ENCODE results near the gene LAMB1.

Gene LAMB1

DNA sequence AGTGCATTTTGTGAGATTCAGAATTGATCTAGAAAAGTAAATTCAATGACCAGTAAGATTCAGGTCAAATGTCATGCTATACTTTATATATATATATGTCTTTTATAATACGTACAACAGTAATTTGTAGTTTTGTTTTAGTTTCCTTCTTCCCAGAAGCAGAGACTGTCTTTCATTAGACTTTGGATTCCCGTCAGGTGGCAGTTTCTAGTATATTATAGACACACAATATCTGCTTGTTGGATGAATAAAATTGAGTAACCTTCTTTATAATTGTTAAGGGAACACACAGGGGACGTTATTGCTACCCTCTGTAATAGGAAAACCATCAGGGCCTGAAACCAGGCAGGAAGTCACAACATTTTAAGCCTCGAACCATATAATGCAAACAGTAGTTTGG lies 5.3 kb upstream of the LAMB1 start:
- Histone ChIP-seq H3K36me3 (replicated peaks; ENCODE audit: low read depth, low read length) (no peaks in the 10 kb centered on the region), H4K20me1 (ENCODE audit: insufficient read depth, low read length) (no peaks in the 10 kb centered on the region), H3K4me1 (ENCODE audit: low read length) (peaks cover 14% of the 10 kb centered on the region), H3K79me2 (ENCODE audit: low read length) (no peaks in the 10 kb centered on the region), H3K9me3 (ENCODE audit: insufficient read depth, low read length) (no peaks in the 10 kb centered on the region), H3K27ac (ENCODE audit: low read length) (no peak overlapping the region), H2AFZ (ENCODE audit: low read depth, low read length) (no peak overlapping the region), H3K9ac (ENCODE audit: low read length) (no peak overlapping the region), H3K4me3 (ENCODE audit: low read length) (no peak overlapping the region), H3K27me3 (ENCODE audit: low read depth, low read length) (no peaks in the 10 kb centered on the region), H3K4me2 (ENCODE audit: low read length) (no peak overlapping the region)
- TF ChIP-seq EZH2phosphoT487 (IDR thresholded peaks at IDR 0.05; ENCODE audit: low read depth): no peak
- TF ChIP-seq, protein P1, sequence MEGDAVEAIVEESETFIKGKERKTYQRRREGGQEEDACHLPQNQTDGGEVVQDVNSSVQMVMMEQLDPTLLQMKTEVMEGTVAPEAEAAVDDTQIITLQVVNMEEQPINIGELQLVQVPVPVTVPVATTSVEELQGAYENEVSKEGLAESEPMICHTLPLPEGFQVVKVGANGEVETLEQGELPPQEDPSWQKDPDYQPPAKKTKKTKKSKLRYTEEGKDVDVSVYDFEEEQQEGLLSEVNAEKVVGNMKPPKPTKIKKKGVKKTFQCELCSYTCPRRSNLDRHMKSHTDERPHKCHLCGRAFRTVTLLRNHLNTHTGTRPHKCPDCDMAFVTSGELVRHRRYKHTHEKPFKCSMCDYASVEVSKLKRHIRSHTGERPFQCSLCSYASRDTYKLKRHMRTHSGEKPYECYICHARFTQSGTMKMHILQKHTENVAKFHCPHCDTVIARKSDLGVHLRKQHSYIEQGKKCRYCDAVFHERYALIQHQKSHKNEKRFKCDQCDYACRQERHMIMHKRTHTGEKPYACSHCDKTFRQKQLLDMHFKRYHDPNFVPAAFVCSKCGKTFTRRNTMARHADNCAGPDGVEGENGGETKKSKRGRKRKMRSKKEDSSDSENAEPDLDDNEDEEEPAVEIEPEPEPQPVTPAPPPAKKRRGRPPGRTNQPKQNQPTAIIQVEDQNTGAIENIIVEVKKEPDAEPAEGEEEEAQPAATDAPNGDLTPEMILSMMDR (IDR thresholded peaks at IDR 0.05; ENCODE audit: low read depth, low read length): no peak

DNA sequence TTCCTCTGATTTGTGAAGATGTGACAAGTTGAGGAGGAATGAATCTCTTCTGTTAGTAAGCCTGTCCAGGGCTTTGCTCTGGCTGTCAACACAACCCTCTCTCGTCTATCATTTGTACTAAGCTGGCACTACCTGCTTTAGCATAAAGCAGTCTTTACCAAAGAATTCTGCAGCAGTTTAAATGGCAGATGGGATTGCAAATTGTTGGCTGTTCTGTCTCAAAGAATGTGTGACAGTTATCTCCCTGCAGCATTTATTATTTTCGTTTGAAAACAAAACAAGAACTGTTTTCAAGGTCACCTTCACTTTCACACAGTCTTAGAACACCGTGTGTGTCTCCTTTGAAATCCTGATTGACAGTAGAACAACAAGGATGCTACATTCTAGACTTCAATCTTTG lies 4.8 kb upstream of the LAMB1 start:
- Histone ChIP-seq H3K27ac (ENCODE audit: low read length) (no peak overlapping the region), H3K27me3 (ENCODE audit: low read depth, low read length) (no peaks in the 10 kb centered on the region), H3K4me2 (ENCODE audit: low read length) (no peak overlapping the region), H3K79me2 (ENCODE audit: low read length) (no peaks in the 10 kb centered on the region), H3K9me3 (ENCODE audit: insufficient read depth, low read length) (no peaks in the 10 kb centered on the region), H3K9ac (ENCODE audit: low read length) (no peak overlapping the region), H2AFZ (ENCODE audit: low read depth, low read length) (no peak overlapping the region), H3K36me3 (replicated peaks; ENCODE audit: low read depth, low read length) (no peaks in the 10 kb centered on the region), H3K4me3 (ENCODE audit: low read length) (no peak overlapping the region), H3K4me1 (ENCODE audit: low read length) (peaks cover 14% of the 10 kb centered on the region), H4K20me1 (ENCODE audit: insufficient read depth, low read length) (no peaks in the 10 kb centered on the region)
- TF ChIP-seq, protein P1 (IDR thresholded peaks at IDR 0.05; ENCODE audit: low read depth, low read length): no peak
- no peak for TF ChIP-seq EZH2phosphoT487 (IDR thresholded peaks at IDR 0.05; ENCODE audit: low read depth)

DNA sequence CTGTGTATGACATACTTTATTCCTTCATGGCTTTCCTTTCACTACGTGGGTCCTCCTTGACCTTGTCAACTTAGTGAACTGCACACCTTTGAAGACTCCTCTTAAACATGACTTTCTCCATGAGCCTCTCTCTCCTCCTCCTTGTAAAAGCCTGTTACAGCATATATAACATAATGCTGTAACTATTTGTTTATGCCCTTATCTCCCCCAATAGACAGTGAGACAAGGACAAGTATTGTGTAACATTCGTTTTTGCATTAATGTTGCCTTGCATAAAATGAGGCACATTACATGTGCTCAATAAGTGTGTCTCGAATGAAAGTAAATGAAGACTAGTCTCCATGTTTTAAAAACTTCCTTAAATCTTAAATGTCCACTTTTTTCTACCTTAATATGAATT lies 4.3 kb upstream of the LAMB1 start:
- H3K27ac ChIP-seq (ENCODE audit: low read length): no peak overlapping the region
- no peaks in the 10 kb centered on the region for H3K27me3 ChIP-seq (ENCODE audit: low read depth, low read length)

DNA sequence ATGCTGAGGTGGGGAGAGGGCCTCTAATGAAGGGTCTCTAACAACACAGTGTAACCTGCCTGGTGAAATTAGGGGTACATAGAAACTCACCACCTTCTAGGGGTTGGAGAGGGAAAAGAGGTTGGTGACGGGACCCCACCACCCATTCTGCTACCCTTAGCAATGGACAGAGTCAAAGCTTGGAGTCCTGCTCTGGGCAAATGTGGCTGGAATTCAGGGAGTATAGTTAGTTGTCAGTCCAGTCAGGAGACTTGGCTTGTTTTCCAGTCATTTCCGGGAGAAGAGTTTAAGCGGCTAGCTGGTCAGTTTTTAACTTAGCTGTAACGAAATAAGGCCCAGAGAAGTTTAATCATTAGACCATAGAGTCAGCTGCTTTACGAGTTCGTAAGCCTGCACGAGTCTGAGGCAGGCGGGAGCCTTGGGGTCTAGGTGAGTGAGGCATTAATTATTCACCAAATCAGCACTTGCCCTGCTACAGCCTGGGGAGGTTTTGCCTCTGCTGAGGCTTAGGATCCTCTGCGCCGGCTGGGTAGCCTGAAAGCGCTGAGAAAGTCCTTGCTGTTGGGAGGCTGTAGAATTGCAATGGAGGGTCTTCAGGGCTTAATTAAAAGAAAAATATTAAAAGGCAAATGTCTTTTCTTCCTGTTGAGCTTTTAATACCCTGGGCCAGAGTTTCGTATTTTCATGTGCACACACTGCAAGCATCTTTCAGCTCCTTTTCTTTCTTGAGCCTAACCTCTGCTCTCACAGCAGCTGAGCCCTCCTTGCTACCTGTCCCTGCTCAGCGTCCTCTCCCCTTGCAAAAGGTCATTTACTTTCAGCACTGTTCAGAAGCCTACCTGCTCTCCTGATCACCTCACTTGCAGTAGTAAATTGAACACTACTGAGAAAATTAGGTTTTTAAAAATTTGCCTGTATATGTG lies 1.5 kb upstream of the LAMB1 start:
- Histone ChIP-seq H3K4me1 (ENCODE audit: low read length) (no peaks in the 10 kb centered on the region), H3K4me3 (ENCODE audit: low read length) (no peak overlapping the region), H3K79me2 (ENCODE audit: low read length) (no peaks in the 10 kb centered on the region), H3K27ac (ENCODE audit: low read length) (no peak overlapping the region), H4K20me1 (ENCODE audit: insufficient read depth, low read length) (no peaks in the 10 kb centered on the region), H3K27me3 (ENCODE audit: low read depth, low read length) (no peaks in the 10 kb centered on the region), H2AFZ (ENCODE audit: low read depth, low read length) (peak overlapping the region; percentile 45; the same call in 1 of the 2 replicates), H3K36me3 (replicated peaks; ENCODE audit: low read depth, low read length) (no peaks in the 10 kb centered on the region), H3K4me2 (ENCODE audit: low read length) (no peak overlapping the region), H3K9ac (ENCODE audit: low read length) (no peak overlapping the region), H3K9me3 (ENCODE audit: insufficient read depth, low read length) (no peaks in the 10 kb centered on the region)
- no peak for TF ChIP-seq EZH2phosphoT487 (IDR thresholded peaks at IDR 0.05; ENCODE audit: low read depth)
- TF ChIP-seq, protein P1 (IDR thresholded peaks at IDR 0.05; ENCODE audit: low read depth, low read length): no peak

More for the DNA sequence above, 4.3 kb upstream of the LAMB1 start:
- H2AFZ ChIP-seq (ENCODE audit: low read depth, low read length): no peak overlapping the region
- no peaks in the 10 kb centered on the region for H3K9me3 ChIP-seq (ENCODE audit: insufficient read depth, low read length)
- TF ChIP-seq, protein P1 (IDR thresholded peaks at IDR 0.05; ENCODE audit: low read depth, low read length): no peak
- no peak for TF ChIP-seq EZH2phosphoT487 (IDR thresholded peaks at IDR 0.05; ENCODE audit: low read depth)
- no peak overlapping the region for H3K9ac ChIP-seq (ENCODE audit: low read length)
- H3K4me2 ChIP-seq (ENCODE audit: low read length): no peak overlapping the region
- no peaks in the 10 kb centered on the region for H4K20me1 ChIP-seq (ENCODE audit: insufficient read depth, low read length)
- H3K4me1 ChIP-seq (ENCODE audit: low read length): peaks cover 14% of the 10 kb centered on the region
- H3K4me3 ChIP-seq (ENCODE audit: low read length): no peak overlapping the region
- no peaks in the 10 kb centered on the region for H3K79me2 ChIP-seq (ENCODE audit: low read length)
- H3K36me3 ChIP-seq (replicated peaks; ENCODE audit: low read depth, low read length): no peaks in the 10 kb centered on the region

Measured in OCI-LY3 (cell line).